Left lung (tissue), 10 donors: ENCODE measurements around the gene ATP6V0A1. TPM values are rescaled to one million over a fixed set of nuclear protein-coding genes. Genes with fewer than 3 reads are reported as not detected.
A peak's percentile ranks its signal among the peaks of the same experiment; 100 is the strongest.

ENCODE experiments used
- ATAC-seq: fragments of 200-7000 bp; cut with Tn5 transposase; one replicate; pipeline ENCODE4 v1.9.1; 2020; ENCODE audit warnings: moderate library complexity
- DNase-seq, 4 donors: peaks; one replicate each; pipeline ENCODE4 v3.0.0-alpha.2; 2013 to 2020
- H3K27ac ChIP-seq, 2 donors: fragments of 200-600 bp; sonication (generic) in 1 of 2; one replicate each; pipeline versions ENCODE4 v1.5.0 to v1.8.0; 2020 to 2021
- H3K27me3 ChIP-seq, 2 donors: fragments of 200-600 bp; sonication (generic) in 1 of 2; one replicate each; pipeline versions ENCODE4 v1.5.0 to v1.8.0; 2020 to 2021
- H3K36me3 ChIP-seq, 2 donors: fragments of 200-600 bp; sonication (generic) in 1 of 2; one replicate each; pipeline versions ENCODE4 v1.5.0 to v1.8.0; 2020 to 2021
- H3K4me1 ChIP-seq, 2 donors: fragments of 200-600 bp; one replicate each; pipeline ENCODE4 v1.8.0; 2021
- H3K4me3 ChIP-seq, 2 donors: fragments of 200-600 bp; sonication (generic) in 1 of 2; one replicate each; pipeline versions ENCODE4 v1.5.0 to v1.8.0; 2020 to 2021; ENCODE audit warnings: mild to moderate bottlenecking in 1 of 2
- H3K9me3 ChIP-seq, 2 donors: fragments of 200-600 bp; sonication (generic) in 1 of 2; one replicate each; pipeline versions ENCODE4 v1.5.0 to v1.8.0; 2020 to 2021
- intact Hi-C, 2 donors: fragments of 100-400 bp; cut with DNase I; formaldehyde crosslinking; loops; one replicate each; pipeline versions ENCODE4 v1.11.2 to v1.14.2; 2022
- polyA plus RNA-seq, 6 donors: library from polyadenylated mRNA; unstranded; fragments of 120-200 nt; gene quantifications; one replicate each; pipeline ENCODE4 v1.2.1, GENCODE V29; 2013; ENCODE audit not compliant: insufficient read length in 6 of 6
- total RNA-seq, 2 donors: library from RNA; stranded (reverse); fragmentation: NEBNext Ultra II Directional; extraction: Animal tissue kit (Norgen Biotek cat#: 25700); gene quantifications; one replicate each; pipeline ENCODE4 v1.2.1, GENCODE V29; 2021
- TF ChIP-seq, protein P1 (sequence below), 2 donors: fragments of 200-600 bp; sonication (generic) in 1 of 2; IDR thresholded peaks; one replicate each; pipeline versions ENCODE4 v1.5.0 to v1.8.0; 2021; ENCODE audit warnings: antibody characterized with exemption in 2 of 2
- donor health status: DM: no; HTN: yes; CAD: no.
- donor health status: DM: no; HTN: no; CAD: no.

ATP6V0A1 gene
- total and polyA plus RNA-seq, 8 donors, result 46.1 to 103 (median 57.3) TPM

DNA sequence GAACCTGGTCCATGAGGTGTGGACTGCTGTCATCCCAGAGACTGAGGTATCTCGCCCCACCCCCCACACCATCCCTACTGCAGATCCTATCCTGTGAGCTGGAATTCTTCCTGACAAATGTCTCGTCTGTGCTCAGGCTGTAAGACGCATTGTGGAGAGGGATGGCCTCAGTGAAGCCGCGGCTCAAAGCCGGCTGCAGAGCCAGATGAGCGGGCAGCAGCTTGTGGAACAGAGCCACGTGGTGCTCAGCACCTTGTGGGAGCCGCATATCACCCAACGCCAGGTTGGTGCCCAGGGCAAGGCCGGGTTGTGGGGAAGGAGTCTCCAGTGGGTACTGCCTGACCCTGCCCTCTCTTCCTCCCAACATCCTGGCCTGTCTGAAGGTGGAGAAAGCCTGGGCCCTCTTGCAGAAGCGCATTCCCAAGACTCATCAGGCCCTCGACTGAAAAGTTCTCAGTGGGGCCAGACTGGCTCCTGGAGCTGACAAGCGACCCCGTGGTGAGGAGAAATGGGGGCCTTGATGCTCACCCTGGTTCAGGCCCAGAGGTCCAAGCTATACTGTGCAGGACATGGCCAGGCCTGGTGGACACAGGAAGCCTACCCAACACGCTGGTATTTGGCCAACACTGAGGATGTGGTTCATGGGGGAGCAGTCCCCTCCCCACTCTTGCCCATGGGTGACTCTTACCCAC lies 107.0 kb downstream of the ATP6V0A1 start:
- Histone ChIP-seq H3K4me1 (peaks cover 31 to 71% of the 10 kb centered on the region in 2 donors), H3K27ac (peak overlapping the region in 1 of 2 donors; percentile 97), H3K27me3 (no peaks in the 10 kb centered on the region), H3K9me3 (no peaks in the 10 kb centered on the region), H3K4me3 (no peak overlapping the region), H3K36me3 (peaks cover 0 to 47% of the 10 kb centered on the region in 2 donors)
- DNase-seq, result no peak
- TF ChIP-seq, protein P1, sequence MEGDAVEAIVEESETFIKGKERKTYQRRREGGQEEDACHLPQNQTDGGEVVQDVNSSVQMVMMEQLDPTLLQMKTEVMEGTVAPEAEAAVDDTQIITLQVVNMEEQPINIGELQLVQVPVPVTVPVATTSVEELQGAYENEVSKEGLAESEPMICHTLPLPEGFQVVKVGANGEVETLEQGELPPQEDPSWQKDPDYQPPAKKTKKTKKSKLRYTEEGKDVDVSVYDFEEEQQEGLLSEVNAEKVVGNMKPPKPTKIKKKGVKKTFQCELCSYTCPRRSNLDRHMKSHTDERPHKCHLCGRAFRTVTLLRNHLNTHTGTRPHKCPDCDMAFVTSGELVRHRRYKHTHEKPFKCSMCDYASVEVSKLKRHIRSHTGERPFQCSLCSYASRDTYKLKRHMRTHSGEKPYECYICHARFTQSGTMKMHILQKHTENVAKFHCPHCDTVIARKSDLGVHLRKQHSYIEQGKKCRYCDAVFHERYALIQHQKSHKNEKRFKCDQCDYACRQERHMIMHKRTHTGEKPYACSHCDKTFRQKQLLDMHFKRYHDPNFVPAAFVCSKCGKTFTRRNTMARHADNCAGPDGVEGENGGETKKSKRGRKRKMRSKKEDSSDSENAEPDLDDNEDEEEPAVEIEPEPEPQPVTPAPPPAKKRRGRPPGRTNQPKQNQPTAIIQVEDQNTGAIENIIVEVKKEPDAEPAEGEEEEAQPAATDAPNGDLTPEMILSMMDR (IDR thresholded peaks at IDR 0.05), result no peak
- no peak for ATAC-seq
- intact Hi-C loops, result no loop called here

GRCh38 chr17:42566215-42566882 lies 107.7 kb downstream of the ATP6V0A1 start:
- peaks cover 0 to 54% of the 10 kb centered on the region in 2 donors for H3K36me3 ChIP-seq
- TF ChIP-seq, protein P1 (IDR thresholded peaks at IDR 0.05), result no peak
- peak overlapping the region; percentile 96 for H3K4me3 ChIP-seq
- no peaks in the 10 kb centered on the region for H3K9me3 ChIP-seq
- ATAC-seq (peak; percentile 7), DNase-seq (no peak)
- intact Hi-C loops, result no loop called here
- H3K27me3 ChIP-seq, result no peaks in the 10 kb centered on the region
- peaks cover 29 to 74% of the 10 kb centered on the region in 2 donors for H3K4me1 ChIP-seq
- peak overlapping the region; percentile 92 to 97 for H3K27ac ChIP-seq

GRCh38 chr17:42566883-42567573 lies 108.3 kb downstream of the ATP6V0A1 start, which contains the start of gene MLX:
MLX (plus strand) TSS chr17:42567100; CDS start chr17:42567125, 25 bp downstream.
- intact Hi-C loops, result no loop called here
- peaks cover 0 to 60% of the 10 kb centered on the region in 2 donors for H3K36me3 ChIP-seq
- peak within 1 kb of the TSS; percentile 92 to 97 for H3K27ac ChIP-seq
- TF ChIP-seq, protein P1 (IDR thresholded peaks at IDR 0.05), result no peak
- H3K9me3 ChIP-seq, result no peaks in the 10 kb centered on the region
- peak within 1 kb of the TSS; percentile 96 for H3K4me3 ChIP-seq
- ATAC-seq, result peak; percentile 79
- peak; percentile 90 to 98 (median 94) for DNase-seq
- no peaks in the 10 kb centered on the region for H3K27me3 ChIP-seq
- H3K4me1 ChIP-seq, result peaks cover 26 to 74% of the 10 kb centered on the region in 2 donors

DNA sequence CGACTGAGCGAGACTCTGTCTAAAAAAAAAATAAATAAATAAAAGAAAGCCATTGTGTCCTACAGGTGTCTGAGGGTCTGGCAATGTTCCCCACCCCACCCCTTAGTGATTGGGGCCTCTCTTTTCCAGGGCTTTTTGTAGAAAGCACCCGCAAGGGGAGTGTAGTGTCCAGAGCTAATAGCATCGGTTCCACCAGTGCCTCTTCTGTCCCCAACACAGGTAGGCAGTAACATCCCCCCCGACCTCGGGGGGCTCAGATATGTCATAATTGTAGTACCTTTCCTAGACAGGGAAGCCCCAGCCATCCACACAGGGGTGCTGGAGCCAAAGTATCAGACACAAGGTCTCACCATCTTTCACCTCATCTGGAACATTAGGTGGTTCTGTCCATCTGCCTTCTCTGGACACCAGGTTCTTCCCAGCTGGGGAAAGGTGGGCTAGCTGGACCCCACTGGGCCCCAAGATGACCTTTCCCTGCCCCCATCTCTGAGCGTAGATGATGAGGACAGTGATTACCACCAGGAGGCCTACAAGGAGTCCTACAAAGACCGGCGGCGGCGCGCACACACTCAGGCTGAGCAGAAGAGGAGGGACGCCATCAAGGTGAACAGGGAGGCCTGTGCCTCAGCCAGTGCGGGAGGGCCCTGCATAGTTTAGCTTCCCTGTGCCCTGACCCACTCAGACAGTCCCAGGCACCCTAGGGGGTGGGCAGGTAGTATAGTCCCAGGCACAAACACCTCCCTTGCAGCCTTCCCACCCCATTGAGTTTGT lies 109.8 kb downstream of the ATP6V0A1 start:
- peak overlapping the region in 1 of 2 donors; percentile 97 for H3K27ac ChIP-seq
- no peaks in the 10 kb centered on the region for H3K27me3 ChIP-seq
- peaks cover 16 to 66% of the 10 kb centered on the region in 2 donors for H3K4me1 ChIP-seq
- intact Hi-C loops, result no loop called here
- ATAC-seq (no peak), DNase-seq (no peak)
- no peaks in the 10 kb centered on the region for H3K9me3 ChIP-seq
- H3K4me3 ChIP-seq, result peak overlapping the region in 1 of 2 donors; percentile 96
- H3K36me3 ChIP-seq, result peaks cover 0 to 75% of the 10 kb centered on the region in 2 donors
- TF ChIP-seq, protein P1 (IDR thresholded peaks at IDR 0.05), result no peak
